ENCODE data around the gene ACP2. TPM values are rescaled to one million over a fixed set of nuclear protein-coding genes. Genes with fewer than 3 reads are reported as not detected.

Gene ACP2
- total RNA-seq, 1 donor from 2014 or later, result 41.7 TPM

DNA sequence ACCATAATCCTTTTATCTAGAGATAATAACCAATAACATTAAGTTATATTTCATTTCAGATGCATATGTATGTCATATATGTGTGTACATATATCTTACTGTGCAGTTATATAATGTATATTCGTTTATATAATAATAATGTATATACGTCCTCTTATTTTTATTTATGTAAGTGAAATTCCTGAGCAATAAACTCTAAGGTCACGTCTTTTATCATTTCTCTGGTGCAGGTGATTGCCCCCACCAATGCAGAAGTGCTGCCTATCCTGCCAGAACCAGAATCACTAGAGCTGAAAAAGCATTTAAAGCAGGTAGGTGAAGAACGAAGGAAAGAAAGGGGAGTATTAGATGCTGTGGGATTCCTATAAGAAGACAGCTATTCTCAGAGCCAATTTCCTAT, 30.2 kb upstream of the ACP2 start:
- TF ChIP-seq, protein P1, sequence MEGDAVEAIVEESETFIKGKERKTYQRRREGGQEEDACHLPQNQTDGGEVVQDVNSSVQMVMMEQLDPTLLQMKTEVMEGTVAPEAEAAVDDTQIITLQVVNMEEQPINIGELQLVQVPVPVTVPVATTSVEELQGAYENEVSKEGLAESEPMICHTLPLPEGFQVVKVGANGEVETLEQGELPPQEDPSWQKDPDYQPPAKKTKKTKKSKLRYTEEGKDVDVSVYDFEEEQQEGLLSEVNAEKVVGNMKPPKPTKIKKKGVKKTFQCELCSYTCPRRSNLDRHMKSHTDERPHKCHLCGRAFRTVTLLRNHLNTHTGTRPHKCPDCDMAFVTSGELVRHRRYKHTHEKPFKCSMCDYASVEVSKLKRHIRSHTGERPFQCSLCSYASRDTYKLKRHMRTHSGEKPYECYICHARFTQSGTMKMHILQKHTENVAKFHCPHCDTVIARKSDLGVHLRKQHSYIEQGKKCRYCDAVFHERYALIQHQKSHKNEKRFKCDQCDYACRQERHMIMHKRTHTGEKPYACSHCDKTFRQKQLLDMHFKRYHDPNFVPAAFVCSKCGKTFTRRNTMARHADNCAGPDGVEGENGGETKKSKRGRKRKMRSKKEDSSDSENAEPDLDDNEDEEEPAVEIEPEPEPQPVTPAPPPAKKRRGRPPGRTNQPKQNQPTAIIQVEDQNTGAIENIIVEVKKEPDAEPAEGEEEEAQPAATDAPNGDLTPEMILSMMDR (conservative IDR thresholded peaks at IDR 0.05), result no peak
- H3K4me3 Mint-ChIP-seq, result no peak overlapping the region
- no peak for DNase-seq (ENCODE audit: low read depth, low spot score)
- H3K27ac Mint-ChIP-seq (ENCODE audit: unreplicated experiment), result no peak overlapping the region
- no peaks in the 10 kb centered on the region for H3K9me3 Mint-ChIP-seq
- H3K4me1 Mint-ChIP-seq, result peaks cover 2% of the 10 kb centered on the region
- H3K36me3 Mint-ChIP-seq (ENCODE audit: low read depth), result peaks cover 5% of the 10 kb centered on the region
- no peaks in the 10 kb centered on the region for H3K27me3 Mint-ChIP-seq (ENCODE audit: low read depth)

DNA sequence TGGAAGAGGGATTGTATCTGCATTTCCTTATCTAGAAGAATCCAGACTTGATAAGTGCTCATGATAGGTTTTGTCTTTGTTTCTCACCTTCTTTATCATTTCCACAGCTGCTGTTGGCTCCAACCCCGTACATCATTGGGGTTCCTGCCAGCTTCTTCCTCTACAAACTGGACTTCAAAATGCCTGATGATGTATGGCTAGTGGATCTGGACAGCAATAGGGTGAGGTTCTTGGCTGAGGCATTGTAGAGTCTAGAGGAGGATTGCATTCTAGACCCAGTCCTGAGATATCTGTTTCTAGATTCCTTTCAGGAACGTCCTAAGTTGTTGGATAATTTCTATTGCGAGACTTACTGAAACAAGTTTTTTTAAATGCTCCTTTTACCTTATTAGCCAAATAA, 29.4 kb upstream of the ACP2 start:
- H3K36me3 Mint-ChIP-seq (ENCODE audit: low read depth), result peaks cover 5% of the 10 kb centered on the region
- no peak overlapping the region for H3K4me3 Mint-ChIP-seq
- DNase-seq (ENCODE audit: low read depth, low spot score), result no peak
- peaks cover 4% of the 10 kb centered on the region for H3K4me1 Mint-ChIP-seq
- no peaks in the 10 kb centered on the region for H3K9me3 Mint-ChIP-seq
- H3K27ac Mint-ChIP-seq (ENCODE audit: unreplicated experiment), result no peak overlapping the region
- no peaks in the 10 kb centered on the region for H3K27me3 Mint-ChIP-seq (ENCODE audit: low read depth)
- TF ChIP-seq, protein P1 (conservative IDR thresholded peaks at IDR 0.05), result no peak

DNA sequence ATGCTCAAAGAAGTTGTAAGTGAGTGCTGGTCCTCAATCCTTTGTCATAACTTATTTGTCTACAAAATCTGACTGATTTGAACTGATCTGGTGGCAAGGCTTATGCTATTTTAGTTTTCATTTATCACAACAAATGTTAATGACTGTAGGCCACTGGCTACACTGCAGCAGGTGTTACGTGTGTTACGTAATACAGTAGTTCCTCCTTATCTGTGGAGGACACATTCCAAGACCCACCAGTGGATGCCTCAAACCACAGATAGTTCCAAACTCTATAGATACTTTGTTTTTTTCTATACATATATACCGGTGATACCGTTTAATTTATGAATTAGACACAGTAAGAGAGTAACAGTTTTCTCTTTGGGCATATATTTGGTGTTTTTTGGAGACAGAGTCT, 28.3 kb upstream of the ACP2 start:
- TF ChIP-seq, protein P1 (conservative IDR thresholded peaks at IDR 0.05), result no peak
- H3K36me3 Mint-ChIP-seq (ENCODE audit: low read depth), result peaks cover 5% of the 10 kb centered on the region

DNA sequence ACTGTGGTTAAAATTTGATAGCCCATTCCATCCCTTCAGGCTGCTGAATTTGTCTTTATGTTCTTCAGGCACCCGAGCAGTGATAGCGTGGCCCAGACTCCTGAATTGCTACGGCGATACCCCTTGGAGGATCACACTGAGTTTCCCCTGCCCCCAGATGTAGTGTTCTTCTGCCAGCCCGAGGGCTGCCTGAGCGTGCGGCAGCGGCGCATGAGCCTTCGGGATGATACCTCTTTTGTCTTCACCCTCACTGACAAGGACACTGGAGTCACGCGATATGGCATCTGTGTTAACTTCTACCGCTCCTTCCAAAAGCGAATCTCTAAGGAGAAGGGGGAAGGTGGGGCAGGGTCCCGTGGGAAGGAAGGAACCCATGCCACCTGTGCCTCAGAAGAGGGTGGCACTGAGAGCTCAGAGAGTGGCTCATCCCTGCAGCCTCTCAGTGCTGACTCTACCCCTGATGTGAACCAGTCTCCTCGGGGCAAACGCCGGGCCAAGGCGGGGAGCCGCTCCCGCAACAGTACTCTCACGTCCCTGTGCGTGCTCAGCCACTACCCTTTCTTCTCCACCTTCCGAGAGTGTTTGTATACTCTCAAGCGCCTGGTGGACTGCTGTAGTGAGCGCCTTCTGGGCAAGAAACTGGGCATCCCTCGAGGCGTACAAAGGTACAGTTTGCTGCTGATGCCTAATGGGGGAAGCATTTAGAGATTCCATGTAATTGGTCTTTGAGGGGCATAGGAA, 26.1 kb upstream of the ACP2 start:
- H3K4me1 Mint-ChIP-seq, result peaks cover 28% of the 10 kb centered on the region
- TF ChIP-seq, protein P1 (conservative IDR thresholded peaks at IDR 0.05), result no peak
- H3K36me3 Mint-ChIP-seq (ENCODE audit: low read depth), result peaks cover 5% of the 10 kb centered on the region
- H3K9me3 Mint-ChIP-seq, result no peaks in the 10 kb centered on the region
- no peaks in the 10 kb centered on the region for H3K27me3 Mint-ChIP-seq (ENCODE audit: low read depth)
- H3K27ac Mint-ChIP-seq (ENCODE audit: unreplicated experiment), result no peak overlapping the region
- no peak for DNase-seq (ENCODE audit: low read depth, low spot score)
- H3K4me3 Mint-ChIP-seq, result peak overlapping the region; percentile 42

More for the DNA sequence above, 28.3 kb upstream of the ACP2 start:
- DNase-seq (ENCODE audit: low read depth, low spot score), result no peak
- Mint-ChIP-seq H3K9me3 (no peaks in the 10 kb centered on the region), H3K4me3 (no peak overlapping the region), H3K27ac (ENCODE audit: unreplicated experiment) (no peak overlapping the region), H3K27me3 (ENCODE audit: low read depth) (no peaks in the 10 kb centered on the region), H3K4me1 (peaks cover 15% of the 10 kb centered on the region)

DNA sequence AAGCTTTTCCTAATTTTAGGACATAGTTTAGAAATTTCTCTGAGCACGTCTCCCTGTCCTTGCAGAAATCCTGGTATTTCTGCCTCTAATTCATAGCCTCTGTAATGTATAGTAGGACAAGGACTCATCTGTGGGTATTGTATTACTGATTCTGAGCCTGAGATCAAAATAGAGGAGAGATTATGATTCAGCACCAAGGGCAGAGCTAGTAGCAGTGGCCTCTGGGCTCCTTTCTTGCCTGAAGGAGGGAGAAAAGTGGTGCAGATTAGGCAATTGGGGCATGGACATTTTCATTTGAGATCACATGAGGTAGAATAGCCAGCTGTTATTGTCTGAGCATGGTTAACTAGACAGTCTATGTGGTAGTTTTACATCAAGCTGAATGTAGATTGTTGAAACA, 24.1 kb upstream of the ACP2 start:
- Mint-ChIP-seq H3K27me3 (ENCODE audit: low read depth) (peaks cover 2% of the 10 kb centered on the region), H3K9me3 (no peaks in the 10 kb centered on the region), H3K4me3 (peak overlapping the region; percentile 88), H3K4me1 (peaks cover 45% of the 10 kb centered on the region), H3K27ac (ENCODE audit: unreplicated experiment) (peak overlapping the region; percentile 37), H3K36me3 (ENCODE audit: low read depth) (peaks cover 5% of the 10 kb centered on the region)
- TF ChIP-seq, protein P1 (conservative IDR thresholded peaks at IDR 0.05), result no peak
- no peak for DNase-seq (ENCODE audit: low read depth, low spot score)

All from neural crest cell (in vitro differentiated cells).